ENCODE measurements around the gene GPC1.

Gene GPC1

DNA sequence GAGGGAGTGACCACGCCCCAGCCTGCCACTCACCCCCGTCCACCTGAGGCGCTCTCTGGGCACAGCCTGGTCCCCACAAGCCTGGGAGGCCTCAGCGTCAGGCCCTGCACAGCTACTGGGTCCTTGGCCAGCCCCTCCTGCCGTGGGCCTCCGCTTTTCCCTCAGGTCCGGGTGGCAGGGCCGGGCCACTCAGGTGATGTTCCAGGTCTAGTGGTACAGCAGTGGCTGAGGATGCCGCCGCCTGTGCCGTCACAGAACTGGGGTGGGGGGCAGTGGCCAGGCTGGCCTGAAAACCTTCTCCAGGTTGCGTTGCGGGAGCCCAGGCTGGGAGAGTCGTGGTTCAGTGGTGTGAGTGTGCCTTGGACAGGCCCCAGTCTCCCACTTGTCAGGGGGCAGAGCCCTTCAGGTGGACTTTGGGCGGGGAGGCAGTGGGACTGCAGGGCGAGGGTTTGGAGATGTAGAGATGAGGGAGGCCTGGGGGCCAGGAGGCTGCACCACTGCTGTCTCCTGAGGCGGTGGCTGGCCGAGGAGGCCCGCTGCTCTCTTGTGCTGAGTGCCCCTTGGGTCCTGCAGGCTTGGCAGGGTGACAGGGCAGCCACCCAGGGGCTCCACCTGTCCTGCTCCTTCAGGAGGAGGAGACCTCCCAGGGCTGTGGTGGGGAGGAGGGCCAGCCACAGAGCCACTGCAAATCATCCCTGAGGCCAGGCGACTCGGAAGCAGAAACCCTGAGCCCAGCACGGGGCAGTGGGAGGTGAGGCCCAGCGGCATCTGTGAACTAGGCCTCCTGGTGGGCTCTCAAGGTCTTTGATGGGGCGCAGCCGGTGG lies 7.6 kb downstream of the GPC1 start:
- Histone ChIP-seq H3K4me1 (ENCODE audit: control insufficient read depth, insufficient read depth, low read length, poor library complexity, severe bottlenecking) (no peaks in the 10 kb centered on the region), H3K9me3 (ENCODE audit: control insufficient read depth, low read length) (no peaks in the 10 kb centered on the region), H3K4me3 (ENCODE audit: insufficient read depth, low read depth, low read length, poor library complexity, severe bottlenecking) (no peak overlapping the region), H3K36me3 (ENCODE audit: control insufficient read depth, insufficient read depth, low read length) (no peaks in the 10 kb centered on the region), H3K27me3 (replicated peaks; ENCODE audit: control insufficient read depth, insufficient read depth, low read length, poor library complexity, severe bottlenecking) (no peaks in the 10 kb centered on the region), H3K27ac (ENCODE audit: insufficient read depth, low read length, poor library complexity, severe bottlenecking) (no peak overlapping the region)
- DNase-seq: no peak

DNA sequence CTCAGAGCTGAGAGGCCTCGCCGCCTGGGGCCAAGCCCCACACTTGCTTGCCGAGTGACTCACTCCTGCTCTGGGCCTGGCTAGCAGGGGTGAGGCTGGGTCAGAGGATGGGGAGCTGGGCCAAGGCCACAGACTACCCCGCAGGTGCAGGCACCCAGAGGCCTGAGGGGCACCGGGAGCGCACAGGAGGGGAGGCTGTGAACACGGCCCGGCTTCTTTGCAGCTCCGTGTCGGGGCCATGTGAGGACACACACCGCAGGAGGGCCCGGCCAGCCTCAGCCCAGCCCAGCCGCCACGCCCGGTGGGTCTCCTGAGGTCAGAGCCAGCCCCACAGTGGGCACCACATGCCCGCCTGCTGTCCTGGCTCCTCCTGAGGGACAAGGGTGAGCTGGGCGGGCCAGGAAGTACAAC lies 8.4 kb downstream of the GPC1 start:
- Histone ChIP-seq H3K4me3 (ENCODE audit: insufficient read depth, low read depth, low read length, poor library complexity, severe bottlenecking) (no peak overlapping the region), H3K27me3 (replicated peaks; ENCODE audit: control insufficient read depth, insufficient read depth, low read length, poor library complexity, severe bottlenecking) (no peaks in the 10 kb centered on the region), H3K4me1 (ENCODE audit: control insufficient read depth, insufficient read depth, low read length, poor library complexity, severe bottlenecking) (no peaks in the 10 kb centered on the region), H3K9me3 (ENCODE audit: control insufficient read depth, low read length) (no peaks in the 10 kb centered on the region), H3K27ac (ENCODE audit: insufficient read depth, low read length, poor library complexity, severe bottlenecking) (no peak overlapping the region), H3K36me3 (ENCODE audit: control insufficient read depth, insufficient read depth, low read length) (no peaks in the 10 kb centered on the region)
- DNase-seq: no peak

DNA sequence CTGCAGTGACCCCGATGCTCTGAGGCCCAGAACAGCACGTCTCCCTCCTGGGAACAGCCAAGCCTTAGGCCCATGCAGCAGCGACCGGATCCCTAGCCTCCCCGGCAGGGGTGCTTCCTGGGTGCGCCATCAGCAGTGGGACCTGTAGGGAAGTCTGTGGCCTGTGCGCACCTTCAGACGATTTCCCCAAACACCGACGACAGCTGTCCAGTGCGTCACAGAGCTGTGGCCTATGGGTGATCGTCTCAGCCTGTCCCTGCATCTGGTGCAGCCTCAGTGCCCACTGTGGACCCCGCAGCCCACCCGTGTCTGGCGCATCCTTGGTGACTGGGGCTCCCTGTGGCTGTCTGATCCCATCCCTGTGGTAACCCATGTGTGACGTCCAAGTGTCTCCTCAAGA lies 9.0 kb downstream of the GPC1 start:
- H3K4me1 ChIP-seq (ENCODE audit: control insufficient read depth, insufficient read depth, low read length, poor library complexity, severe bottlenecking): no peaks in the 10 kb centered on the region
- H3K9me3 ChIP-seq (ENCODE audit: control insufficient read depth, low read length): no peaks in the 10 kb centered on the region
- no peaks in the 10 kb centered on the region for H3K36me3 ChIP-seq (ENCODE audit: control insufficient read depth, insufficient read depth, low read length)
- no peak overlapping the region for H3K27ac ChIP-seq (ENCODE audit: insufficient read depth, low read length, poor library complexity, severe bottlenecking)
- no peaks in the 10 kb centered on the region for H3K27me3 ChIP-seq (replicated peaks; ENCODE audit: control insufficient read depth, insufficient read depth, low read length, poor library complexity, severe bottlenecking)
- DNase-seq: no peak
- H3K4me3 ChIP-seq (ENCODE audit: insufficient read depth, low read depth, low read length, poor library complexity, severe bottlenecking): no peak overlapping the region

DNA sequence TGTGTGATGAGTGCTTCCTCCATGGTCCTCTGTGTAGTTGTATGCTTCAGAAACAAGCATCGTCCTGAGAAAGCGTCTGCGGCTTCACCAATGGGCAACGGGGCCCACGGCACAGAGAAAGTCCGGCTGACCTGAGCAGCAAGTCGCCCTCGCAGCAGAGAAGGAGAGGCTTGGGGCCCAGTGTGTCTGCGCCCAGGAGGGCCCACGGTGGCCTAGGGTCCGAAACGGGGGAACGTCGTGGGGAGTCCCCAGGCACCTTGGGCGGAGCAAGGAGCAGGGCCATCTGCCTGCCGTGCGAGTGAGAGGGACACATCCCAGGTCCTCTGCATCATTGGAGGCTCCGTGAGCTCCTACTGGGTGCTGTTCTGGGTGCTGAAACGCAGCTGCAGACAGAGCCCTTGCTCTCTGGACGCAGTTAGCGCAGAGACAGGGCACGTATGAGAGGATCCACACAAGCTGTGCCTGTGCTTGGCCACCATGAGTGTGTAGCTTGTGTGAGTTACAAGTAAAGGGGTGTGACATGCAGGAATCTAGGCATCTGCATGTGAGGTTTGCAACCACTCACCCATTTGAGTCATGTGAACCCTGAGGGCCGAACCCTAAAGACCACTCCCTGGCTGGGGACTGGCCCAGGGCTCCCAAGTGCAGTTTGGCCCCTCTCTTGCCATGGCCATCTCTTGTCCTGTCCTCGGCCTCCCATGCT lies 10.6 kb downstream of the GPC1 start:
- H3K27me3 ChIP-seq (replicated peaks; ENCODE audit: control insufficient read depth, insufficient read depth, low read length, poor library complexity, severe bottlenecking): peaks cover 3% of the 10 kb centered on the region
- H3K4me3 ChIP-seq (ENCODE audit: insufficient read depth, low read depth, low read length, poor library complexity, severe bottlenecking): no peak overlapping the region
- H3K27ac ChIP-seq (ENCODE audit: insufficient read depth, low read length, poor library complexity, severe bottlenecking): no peak overlapping the region
- DNase-seq: no peak
- H3K36me3 ChIP-seq (ENCODE audit: control insufficient read depth, insufficient read depth, low read length): no peaks in the 10 kb centered on the region
- no peaks in the 10 kb centered on the region for H3K9me3 ChIP-seq (ENCODE audit: control insufficient read depth, low read length)
- no peaks in the 10 kb centered on the region for H3K4me1 ChIP-seq (ENCODE audit: control insufficient read depth, insufficient read depth, low read length, poor library complexity, severe bottlenecking)

DNA sequence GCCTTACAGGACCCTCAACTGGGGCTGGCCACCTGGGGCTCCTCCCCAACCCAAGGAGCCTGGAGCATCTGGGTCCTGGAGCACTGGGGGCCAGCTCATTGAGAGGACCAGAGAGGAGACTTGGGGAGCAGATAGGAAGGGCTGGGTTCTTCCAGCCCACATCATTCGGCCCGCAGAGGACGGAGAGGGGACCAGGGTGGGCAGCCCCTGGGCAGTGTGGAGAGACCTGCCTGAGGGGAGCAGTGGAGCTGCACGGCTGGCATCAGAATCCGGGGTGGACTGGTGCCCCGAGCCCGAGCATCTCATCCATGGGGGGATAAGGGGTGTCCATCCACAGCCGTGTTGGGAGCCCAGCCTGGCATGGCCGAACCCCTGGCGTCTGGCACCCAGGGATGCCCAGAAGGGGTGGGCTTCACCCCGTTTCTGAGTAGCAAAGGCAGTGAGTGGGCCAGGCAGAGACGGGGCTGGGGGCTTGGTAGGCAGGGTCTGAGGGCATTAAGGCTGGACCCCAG lies 11.3 kb downstream of the GPC1 start:
- Histone ChIP-seq H3K27ac (ENCODE audit: insufficient read depth, low read length, poor library complexity, severe bottlenecking) (no peak overlapping the region), H3K9me3 (ENCODE audit: control insufficient read depth, low read length) (no peaks in the 10 kb centered on the region)

DNA sequence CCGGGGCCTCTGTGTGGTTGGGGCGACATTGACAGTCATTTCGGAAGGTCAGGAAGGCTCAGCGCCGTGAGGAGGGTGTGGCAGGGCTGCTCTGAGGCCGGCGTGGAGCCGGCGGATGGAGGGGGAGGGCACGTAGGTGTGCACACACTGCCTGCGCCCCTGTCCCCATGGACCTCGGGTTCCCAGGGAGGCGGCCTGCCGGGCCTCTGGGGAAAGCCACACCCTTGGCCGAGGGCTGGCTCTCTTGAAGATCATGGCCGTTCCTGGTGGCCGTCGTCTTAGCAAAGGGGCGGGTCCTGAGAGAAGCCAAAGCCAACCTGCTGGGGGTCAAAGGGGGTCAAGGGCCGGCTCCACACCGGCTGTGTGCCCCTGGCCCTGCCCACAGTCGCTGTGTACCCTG lies 11.9 kb downstream of the GPC1 start:
- DNase-seq: no peak
- Histone ChIP-seq H3K4me3 (ENCODE audit: insufficient read depth, low read depth, low read length, poor library complexity, severe bottlenecking) (no peak overlapping the region), H3K9me3 (ENCODE audit: control insufficient read depth, low read length) (no peaks in the 10 kb centered on the region), H3K4me1 (ENCODE audit: control insufficient read depth, insufficient read depth, low read length, poor library complexity, severe bottlenecking) (peaks cover 6% of the 10 kb centered on the region), H3K36me3 (ENCODE audit: control insufficient read depth, insufficient read depth, low read length) (no peaks in the 10 kb centered on the region), H3K27me3 (replicated peaks; ENCODE audit: control insufficient read depth, insufficient read depth, low read length, poor library complexity, severe bottlenecking) (peaks cover 15% of the 10 kb centered on the region), H3K27ac (ENCODE audit: insufficient read depth, low read length, poor library complexity, severe bottlenecking) (no peak overlapping the region)

More for the DNA sequence above, 11.3 kb downstream of the GPC1 start:
- DNase-seq: no peak
- H3K4me1 ChIP-seq (ENCODE audit: control insufficient read depth, insufficient read depth, low read length, poor library complexity, severe bottlenecking): peaks cover under 1% of the 10 kb centered on the region
- H3K4me3 ChIP-seq (ENCODE audit: insufficient read depth, low read depth, low read length, poor library complexity, severe bottlenecking): no peak overlapping the region
- no peaks in the 10 kb centered on the region for H3K36me3 ChIP-seq (ENCODE audit: control insufficient read depth, insufficient read depth, low read length)
- peaks cover 9% of the 10 kb centered on the region for H3K27me3 ChIP-seq (replicated peaks; ENCODE audit: control insufficient read depth, insufficient read depth, low read length, poor library complexity, severe bottlenecking)

DNA sequence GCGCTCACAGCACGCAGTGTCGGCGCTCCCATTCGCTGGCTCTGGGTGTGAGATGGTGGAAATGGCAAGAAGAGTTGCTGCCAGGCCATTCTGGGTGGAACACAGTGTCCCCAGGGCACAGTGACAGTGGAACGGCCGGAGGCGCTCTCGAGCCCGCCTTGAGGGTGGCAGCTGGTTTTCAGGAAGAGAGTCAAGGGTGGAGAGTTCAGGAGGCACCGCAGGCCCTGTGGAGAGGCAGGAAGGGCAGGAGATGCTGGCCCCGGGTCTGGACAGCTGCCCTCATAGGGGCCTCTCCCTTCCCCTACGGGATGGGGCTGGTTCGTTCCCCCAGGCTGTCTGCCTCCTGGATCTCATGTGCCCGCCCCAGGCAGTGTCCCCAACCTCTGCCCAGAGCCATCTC lies 12.5 kb downstream of the GPC1 start:
- Histone ChIP-seq H3K36me3 (ENCODE audit: control insufficient read depth, insufficient read depth, low read length) (no peaks in the 10 kb centered on the region), H3K27ac (ENCODE audit: insufficient read depth, low read length, poor library complexity, severe bottlenecking) (no peak overlapping the region), H3K9me3 (ENCODE audit: control insufficient read depth, low read length) (no peaks in the 10 kb centered on the region), H3K4me1 (ENCODE audit: control insufficient read depth, insufficient read depth, low read length, poor library complexity, severe bottlenecking) (peaks cover 8% of the 10 kb centered on the region), H3K4me3 (ENCODE audit: insufficient read depth, low read depth, low read length, poor library complexity, severe bottlenecking) (no peak overlapping the region), H3K27me3 (replicated peaks; ENCODE audit: control insufficient read depth, insufficient read depth, low read length, poor library complexity, severe bottlenecking) (peaks cover 16% of the 10 kb centered on the region)
- no peak for DNase-seq

DNA sequence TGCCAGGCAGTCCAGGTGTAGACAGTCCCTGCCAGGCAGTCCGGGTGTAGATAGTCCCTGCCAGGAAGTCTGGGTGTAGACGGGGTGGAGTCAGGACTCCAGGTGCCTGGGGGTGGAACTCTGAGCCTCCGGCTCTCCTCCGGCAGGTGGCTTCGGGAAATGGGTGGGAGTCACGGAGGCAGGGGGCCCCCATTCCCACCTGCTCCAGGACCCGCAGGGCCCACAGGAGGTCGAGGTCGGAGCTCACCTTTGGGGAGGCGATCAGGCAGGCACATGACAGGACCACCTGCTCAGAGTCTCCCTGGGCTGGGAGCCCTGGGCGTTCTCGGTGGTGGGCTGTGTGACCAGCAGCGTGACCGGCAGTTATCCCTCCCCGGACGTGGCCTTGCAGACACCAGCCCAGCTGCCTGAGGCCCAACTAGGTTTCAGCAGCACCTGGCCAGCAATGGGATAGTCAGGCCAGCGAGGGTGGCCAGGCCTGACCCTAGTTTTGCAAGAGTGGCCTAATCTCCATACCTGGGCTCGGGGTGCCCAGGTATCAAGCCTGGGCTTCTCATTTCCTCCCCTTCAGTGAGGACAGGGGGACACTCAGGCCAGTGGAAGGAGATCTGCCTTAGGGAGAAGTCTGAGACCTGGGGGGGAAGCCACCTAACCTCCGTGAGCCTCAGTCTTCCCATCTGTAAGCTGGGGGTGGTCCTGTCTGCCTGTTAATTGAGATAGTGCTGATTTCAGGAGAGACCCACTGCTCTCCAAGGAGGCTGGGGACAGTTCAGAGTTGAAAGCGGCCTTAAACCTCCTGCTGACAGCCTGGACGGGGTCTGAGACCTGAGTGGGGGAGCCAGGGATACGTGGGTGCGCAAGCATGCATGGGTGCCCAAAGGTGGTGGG lies 13.2 kb downstream of the GPC1 start:
- peaks cover 8% of the 10 kb centered on the region for H3K4me1 ChIP-seq (ENCODE audit: control insufficient read depth, insufficient read depth, low read length, poor library complexity, severe bottlenecking)
- DNase-seq: no peak
- no peak overlapping the region for H3K27ac ChIP-seq (ENCODE audit: insufficient read depth, low read length, poor library complexity, severe bottlenecking)
- no peaks in the 10 kb centered on the region for H3K9me3 ChIP-seq (ENCODE audit: control insufficient read depth, low read length)
- H3K4me3 ChIP-seq (ENCODE audit: insufficient read depth, low read depth, low read length, poor library complexity, severe bottlenecking): no peak overlapping the region
- H3K27me3 ChIP-seq (replicated peaks; ENCODE audit: control insufficient read depth, insufficient read depth, low read length, poor library complexity, severe bottlenecking): peaks cover 17% of the 10 kb centered on the region
- no peaks in the 10 kb centered on the region for H3K36me3 ChIP-seq (ENCODE audit: control insufficient read depth, insufficient read depth, low read length)

DNA sequence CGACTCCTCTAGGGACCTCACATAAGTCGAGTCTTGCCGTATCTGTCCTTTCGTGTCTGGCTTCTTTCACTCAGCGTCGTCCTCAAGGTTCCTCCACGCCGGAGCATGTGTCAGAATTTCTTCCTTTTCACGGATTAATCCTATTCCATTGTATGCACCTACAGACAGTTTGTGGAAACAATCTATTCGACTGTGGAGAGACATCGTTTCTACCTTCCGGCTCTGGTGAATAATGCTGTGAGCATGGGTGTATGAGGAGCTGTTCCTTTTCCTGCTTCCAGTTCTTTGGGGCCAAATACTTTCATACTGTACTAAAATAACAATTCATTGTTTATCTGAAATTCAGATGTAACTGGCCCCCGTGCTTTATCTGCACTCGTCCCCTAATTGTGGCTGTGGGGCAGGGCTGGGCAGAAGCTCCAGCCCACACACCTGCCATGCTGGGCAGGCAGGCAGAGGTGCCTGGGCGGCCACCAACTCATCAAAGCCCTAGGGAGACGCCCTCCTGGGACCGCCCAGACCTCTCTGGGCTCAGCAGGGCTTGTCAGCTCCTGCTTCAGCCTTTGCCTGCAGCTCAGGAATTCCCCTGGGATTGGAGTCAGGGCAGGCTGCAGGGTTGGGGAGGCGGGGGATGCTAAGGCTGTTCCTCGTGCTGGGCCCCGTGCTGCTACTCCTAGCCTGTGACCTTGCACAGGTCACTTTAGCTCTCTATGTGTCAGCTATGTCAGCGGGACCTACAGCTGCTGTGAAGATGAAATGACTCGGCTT lies 14.5 kb downstream of the GPC1 start:
- Histone ChIP-seq H3K27me3 (replicated peaks; ENCODE audit: control insufficient read depth, insufficient read depth, low read length, poor library complexity, severe bottlenecking) (peaks cover 31% of the 10 kb centered on the region), H3K4me1 (ENCODE audit: control insufficient read depth, insufficient read depth, low read length, poor library complexity, severe bottlenecking) (peaks cover 17% of the 10 kb centered on the region), H3K36me3 (ENCODE audit: control insufficient read depth, insufficient read depth, low read length) (no peaks in the 10 kb centered on the region), H3K9me3 (ENCODE audit: control insufficient read depth, low read length) (no peaks in the 10 kb centered on the region), H3K4me3 (ENCODE audit: insufficient read depth, low read depth, low read length, poor library complexity, severe bottlenecking) (no peak overlapping the region), H3K27ac (ENCODE audit: insufficient read depth, low read length, poor library complexity, severe bottlenecking) (no peak overlapping the region)
- no peak for DNase-seq

All from effector memory CD4-positive, alpha-beta T cell (primary cell).